Left ventricle myocardium inferior (tissue), 1 donor: ENCODE measurements around the gene CHIT1. TPM values are rescaled to one million over a fixed set of nuclear protein-coding genes. Genes with fewer than 3 reads are reported as not detected.
"Not testable (repeated sequence)": the region's sequence is repeated elsewhere in the genome, so short reads cannot be mapped to it uniquely, and the experiment has no call there.

ENCODE experiments used
- DNase-seq: peaks from one replicate; pipeline ENCODE4 v3.0.0-alpha.2; 2020
- H3K27ac ChIP-seq: fragments of 200-600 bp; replicated peaks from 2 replicates; pipeline ENCODE4 v1.8.0; 2021
- H3K27me3 ChIP-seq: fragments of 200-600 bp; 2 replicates; pipeline ENCODE4 v1.8.0; 2021; ENCODE audit warnings: low read depth
- H3K36me3 ChIP-seq: fragments of 200-600 bp; 2 replicates; pipeline ENCODE4 v1.8.0; 2021
- H3K4me1 ChIP-seq: fragments of 200-600 bp; 2 replicates; pipeline ENCODE4 v1.8.0; 2021
- H3K4me3 ChIP-seq: fragments of 200-600 bp; 2 replicates; pipeline ENCODE4 v1.8.0; 2021; ENCODE audit warnings: mild to moderate bottlenecking, moderate library complexity
- H3K9me3 ChIP-seq: fragments of 200-600 bp; replicated peaks from 2 replicates; pipeline ENCODE4 v1.8.0; 2021
- CTCF ChIP-seq: fragments of 200-600 bp; IDR thresholded peaks from 2 replicates; pipeline ENCODE4 v1.8.0; 2021; ENCODE audit warnings: antibody characterized with exemption, mild to moderate bottlenecking, borderline replicate concordance
- intact Hi-C: fragments of 100-400 bp; cut with micrococcal nuclease; formaldehyde crosslinking; loops from one replicate; pipeline ENCODE4 v1.11.0; 2022
- total RNA-seq: library from RNA; stranded (reverse); fragmentation: NEBNext Ultra II Directional; extraction: Animal tissue kit (Norgen Biotek cat#: 25700); gene quantifications from one replicate; pipeline ENCODE4 v1.2.1, GENCODE V29; 2021
- donor health status: DM: no; HTN: yes; CAD: no; lungs with severe emphysema.

Gene CHIT1
- total RNA-seq, 1 donor from 2014 or later = not detected

GRCh38 chr1:203239526-203240305 is 10.2 kb upstream of the CHIT1 start:
- no peaks in the 10 kb centered on the region for H3K36me3 ChIP-seq
- no peaks in the 10 kb centered on the region for H3K4me1 ChIP-seq
- DNase-seq = no peak
- H3K9me3 ChIP-seq = peaks cover 14% of the 10 kb centered on the region
- no peak overlapping the region for H3K4me3 ChIP-seq
- H3K27me3 ChIP-seq = peaks cover 38% of the 10 kb centered on the region
- H3K27ac ChIP-seq = no peak overlapping the region
- intact Hi-C loops = no loop called here
- TF ChIP-seq CTCF = no peak

- H3K36me3 ChIP-seq = no peaks in the 10 kb centered on the region
- H3K4me1 ChIP-seq = no peaks in the 10 kb centered on the region
- DNase-seq = no peak
- TF ChIP-seq CTCF = no peak
- H3K4me3 ChIP-seq = no peak overlapping the region
- peaks cover 21% of the 10 kb centered on the region for H3K9me3 ChIP-seq
- intact Hi-C loops = no loop called here
- no peak overlapping the region for H3K27ac ChIP-seq
- H3K27me3 ChIP-seq = peaks cover 38% of the 10 kb centered on the region
These were observed 9.6 kb upstream of the CHIT1 start for GRCh38 chr1:203239081-203239480.

GRCh38 chr1:203238535-203238934 is 9.1 kb upstream of the CHIT1 start:
- no peak for DNase-seq
- Histone ChIP-seq H3K4me1 (no peaks in the 10 kb centered on the region), H3K36me3 (no peaks in the 10 kb centered on the region), H3K4me3 (no peak overlapping the region), H3K9me3 (peaks cover 24% of the 10 kb centered on the region), H3K27ac (no peak overlapping the region), H3K27me3 (peaks cover 38% of the 10 kb centered on the region)
- no peak for TF ChIP-seq CTCF
- intact Hi-C loops = no loop called here

GRCh38 chr1:203234901-203235300 is 5.4 kb upstream of the CHIT1 start:
- H3K4me3 ChIP-seq, H3K4me1 ChIP-seq, DNase-seq, H3K36me3 ChIP-seq, intact Hi-C loops, H3K27ac ChIP-seq: not testable (repeated sequence)
- H3K9me3 ChIP-seq = peaks cover 24% of the 10 kb centered on the region
- H3K27me3 ChIP-seq = peaks cover 45% of the 10 kb centered on the region

GRCh38 chr1:203228670-203229069 is 803 bp downstream of the CHIT1 start:
- DNase-seq = no peak

More at GRCh38 chr1:203228670-203229069, 803 bp downstream of the CHIT1 start:
- Histone ChIP-seq H3K4me3 (no peak overlapping the region), H3K36me3 (no peaks in the 10 kb centered on the region), H3K9me3 (no peaks in the 10 kb centered on the region), H3K4me1 (no peaks in the 10 kb centered on the region), H3K27ac (no peak overlapping the region), H3K27me3 (peaks cover 74% of the 10 kb centered on the region)
- TF ChIP-seq CTCF = no peak
- intact Hi-C loops = no loop called here
